ENCODE measurements around the gene NFATC3.

The NFATC3 gene

DNA sequence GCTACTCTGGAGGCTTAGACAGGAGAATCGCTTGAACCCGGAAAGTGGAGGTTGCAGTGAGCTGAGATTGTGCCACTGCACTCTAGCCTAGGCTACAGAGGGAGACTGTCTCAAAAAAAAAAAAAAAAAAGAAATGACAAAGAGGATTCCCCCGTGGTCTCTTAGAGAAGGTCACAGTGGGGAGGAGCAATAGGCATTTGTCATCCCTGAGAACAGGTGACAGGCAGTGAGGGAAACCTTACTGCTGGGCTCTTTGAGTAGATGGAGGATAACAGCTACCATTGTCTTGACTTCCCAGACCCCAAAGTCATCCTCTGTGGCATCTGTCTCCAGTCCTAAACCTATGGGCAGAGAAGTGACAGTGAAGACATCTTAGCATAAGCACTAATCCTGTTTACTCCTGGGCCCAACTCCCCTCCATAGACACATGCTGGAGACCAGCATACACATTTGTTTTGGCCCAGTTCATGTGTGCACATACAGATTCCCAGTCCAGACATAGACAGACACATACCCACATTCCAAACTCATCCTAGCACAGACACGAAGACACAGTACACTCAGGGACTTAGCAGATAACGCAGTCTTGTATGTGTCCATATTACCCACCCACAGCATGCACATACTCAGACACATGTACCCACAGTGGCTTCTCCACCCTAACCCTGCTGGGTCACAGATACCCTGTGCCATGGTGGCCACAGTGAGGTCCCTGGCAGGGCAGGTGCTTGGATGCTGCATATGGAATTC is 148.1 kb downstream of the NFATC3 start:
- no peak for DNase-seq

DNA sequence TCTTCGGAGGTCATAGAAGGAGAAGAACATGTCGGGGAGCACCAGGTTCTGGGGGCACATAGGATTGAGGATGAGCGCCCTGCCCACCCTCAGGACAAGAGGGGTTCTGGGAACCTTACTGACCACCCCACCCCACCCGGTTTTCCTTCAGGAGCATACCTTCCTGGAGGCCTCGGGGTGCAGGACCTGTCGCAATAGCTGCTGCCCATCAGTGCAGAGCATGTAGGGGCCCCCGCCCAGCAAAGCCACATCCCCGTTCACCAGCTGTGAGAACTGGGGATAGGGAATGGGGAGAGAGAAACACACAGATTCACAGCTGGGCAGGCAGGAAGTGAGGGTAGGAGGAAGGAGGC is 148.6 kb downstream of the NFATC3 start:
- DNase-seq: no peak

DNA sequence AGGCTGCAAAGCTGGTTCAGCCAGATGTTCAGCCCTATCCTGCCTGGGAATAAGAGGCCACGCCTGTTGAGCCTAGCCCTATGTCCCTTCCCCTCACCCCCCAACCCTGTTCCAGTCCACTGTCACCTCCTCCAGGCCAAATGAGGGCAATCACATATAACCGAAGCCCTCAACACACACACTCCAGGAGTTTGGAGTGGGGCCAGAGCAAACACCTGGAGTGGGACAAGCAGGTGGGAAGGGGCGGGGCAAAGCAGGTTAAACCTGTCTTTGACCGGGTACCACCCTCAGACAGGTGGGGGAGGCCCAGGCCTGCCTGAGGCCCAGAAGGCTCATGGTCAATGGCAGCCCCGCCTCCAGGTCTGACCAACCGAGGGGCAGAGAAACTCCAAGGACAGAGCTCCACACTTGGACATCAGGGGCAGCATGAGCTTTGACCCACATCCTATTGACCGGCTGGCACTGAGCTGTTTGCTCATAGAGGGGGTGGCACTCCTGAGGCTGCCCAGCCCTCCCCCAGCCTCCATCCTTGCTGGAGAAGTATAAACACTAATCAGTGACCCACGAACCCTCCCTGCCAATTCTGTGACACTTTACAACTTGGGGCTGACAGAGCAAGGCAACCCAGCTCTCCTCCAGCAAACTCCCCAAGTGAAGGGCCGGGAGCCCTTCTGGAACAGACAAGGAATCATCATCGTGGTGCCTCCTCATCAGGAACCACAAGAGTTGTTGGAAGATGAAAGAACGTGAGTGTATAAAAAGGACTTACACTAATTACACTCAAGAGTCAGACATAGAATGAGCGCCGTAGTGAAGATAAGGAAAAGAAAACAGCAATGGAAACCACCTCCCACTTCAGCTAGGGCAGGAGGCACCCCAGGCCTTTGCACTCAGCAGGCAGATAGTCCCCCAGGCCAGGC is 149.3 kb downstream of the NFATC3 start:
- no peak for DNase-seq

DNA sequence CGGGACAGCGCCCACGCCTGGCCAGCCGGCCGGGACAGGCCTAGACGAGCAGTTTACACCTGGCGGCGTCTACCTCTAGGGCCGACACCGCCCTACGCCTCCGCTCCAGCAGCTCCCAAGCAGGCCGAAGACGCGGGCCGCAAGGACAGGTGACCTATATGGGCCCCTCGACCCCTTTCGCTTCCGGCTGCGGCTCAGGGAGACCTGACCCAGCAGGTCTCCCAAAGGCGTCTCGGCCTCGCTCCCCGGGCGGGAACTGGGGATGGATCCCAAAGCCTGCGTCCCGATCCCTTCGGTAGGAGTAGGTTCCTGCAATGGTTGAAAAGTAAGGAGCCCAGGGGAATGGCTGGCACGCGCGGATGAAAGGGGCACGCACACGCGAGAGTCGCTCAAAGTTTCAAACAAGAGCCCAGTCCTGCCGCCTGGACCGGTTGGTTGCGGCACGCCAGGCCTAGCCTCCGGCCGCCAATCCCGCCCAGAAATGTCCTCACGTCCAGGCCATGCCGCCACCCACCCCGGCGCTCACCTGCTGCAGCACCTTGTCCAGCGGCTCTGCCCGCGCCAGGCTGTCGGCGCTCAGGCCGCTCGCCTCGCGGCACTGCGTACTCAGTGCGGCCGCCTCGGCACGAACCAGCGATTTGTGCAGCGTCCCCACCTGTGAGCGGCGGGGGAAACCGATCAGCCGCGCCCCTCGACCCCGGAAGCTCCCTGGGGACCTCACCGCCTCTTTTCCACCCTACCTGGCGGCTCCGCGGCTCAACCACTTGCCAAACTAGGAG is 150.1 kb downstream of the NFATC3 start:
- DNase-seq: no peak

DNA sequence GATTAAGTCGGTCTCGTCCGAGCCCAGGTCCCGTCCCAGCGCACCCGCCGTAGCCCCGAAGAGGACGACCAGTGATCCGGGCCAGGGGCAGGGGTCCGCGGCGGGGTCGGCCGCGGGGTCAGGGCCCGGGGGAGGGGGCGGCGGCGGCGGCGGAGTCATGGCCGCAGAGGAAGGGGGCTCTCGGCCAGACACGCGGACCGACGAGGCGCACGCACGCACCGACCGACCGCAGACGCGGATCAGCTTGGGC is 150.6 kb downstream of the NFATC3 start, which contains the start of gene ESRP2:
Gene ESRP2 (minus strand): TSS at position 241 of the 250 bp plus-strand sequence. CDS start 82 bp downstream, at position 159.
- DNase-seq: no peak

DNA sequence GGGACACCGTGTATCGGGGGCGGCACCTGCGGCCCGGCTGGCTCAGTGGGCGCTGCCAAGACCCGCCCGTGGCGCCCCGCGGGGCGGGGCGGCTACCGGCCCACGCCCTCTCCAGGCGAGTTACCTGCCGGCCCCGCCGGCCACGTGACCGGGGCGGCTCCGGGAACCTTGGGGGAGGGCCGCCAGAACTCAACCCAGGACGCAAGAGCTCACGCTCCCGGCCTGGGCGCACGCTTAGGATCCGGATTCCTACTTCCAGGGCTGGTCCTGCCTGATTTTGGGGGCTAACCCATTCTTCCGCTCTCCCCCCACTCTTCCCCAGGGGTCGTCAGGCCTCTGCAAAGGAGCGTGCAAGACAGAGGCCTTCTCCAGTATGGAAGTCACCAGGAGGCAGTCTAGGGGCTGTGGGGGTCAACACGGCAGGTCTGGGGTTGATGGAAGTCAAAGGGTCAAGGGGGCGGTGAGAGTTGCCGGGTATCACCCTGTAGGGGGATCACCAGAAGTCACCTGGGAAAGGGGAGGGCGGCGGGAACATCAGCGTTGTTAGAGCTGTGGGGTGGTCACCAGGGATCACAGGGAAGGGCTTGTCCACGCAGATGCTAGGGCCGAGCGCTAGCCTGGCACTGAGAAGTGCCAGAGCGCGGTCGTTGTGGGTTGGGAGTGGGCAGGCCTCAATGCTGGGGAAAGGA is 151.1 kb downstream of the NFATC3 start:
- DNase-seq: no peak

DNA sequence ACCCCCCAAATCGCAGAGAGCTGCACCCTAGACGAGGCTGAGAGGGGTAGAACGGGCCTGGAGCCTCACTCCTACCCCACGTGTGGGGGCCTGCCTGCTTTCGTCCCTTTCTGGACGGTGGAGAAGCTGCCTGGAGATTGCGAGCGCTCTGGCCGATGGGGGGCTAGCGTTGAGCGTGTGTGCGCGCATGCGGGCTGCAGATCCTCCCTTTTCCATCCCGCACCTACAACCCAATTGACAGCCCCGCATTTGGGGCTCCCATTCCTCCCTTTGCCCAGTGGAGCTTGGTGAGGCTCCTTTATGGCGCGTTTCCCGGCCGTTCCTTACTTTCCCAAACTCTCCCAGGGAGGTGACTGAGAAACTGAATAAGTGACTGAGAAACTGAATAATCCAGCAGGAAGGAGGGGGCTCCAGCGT is 151.7 kb downstream of the NFATC3 start:
- DNase-seq: no peak

DNA sequence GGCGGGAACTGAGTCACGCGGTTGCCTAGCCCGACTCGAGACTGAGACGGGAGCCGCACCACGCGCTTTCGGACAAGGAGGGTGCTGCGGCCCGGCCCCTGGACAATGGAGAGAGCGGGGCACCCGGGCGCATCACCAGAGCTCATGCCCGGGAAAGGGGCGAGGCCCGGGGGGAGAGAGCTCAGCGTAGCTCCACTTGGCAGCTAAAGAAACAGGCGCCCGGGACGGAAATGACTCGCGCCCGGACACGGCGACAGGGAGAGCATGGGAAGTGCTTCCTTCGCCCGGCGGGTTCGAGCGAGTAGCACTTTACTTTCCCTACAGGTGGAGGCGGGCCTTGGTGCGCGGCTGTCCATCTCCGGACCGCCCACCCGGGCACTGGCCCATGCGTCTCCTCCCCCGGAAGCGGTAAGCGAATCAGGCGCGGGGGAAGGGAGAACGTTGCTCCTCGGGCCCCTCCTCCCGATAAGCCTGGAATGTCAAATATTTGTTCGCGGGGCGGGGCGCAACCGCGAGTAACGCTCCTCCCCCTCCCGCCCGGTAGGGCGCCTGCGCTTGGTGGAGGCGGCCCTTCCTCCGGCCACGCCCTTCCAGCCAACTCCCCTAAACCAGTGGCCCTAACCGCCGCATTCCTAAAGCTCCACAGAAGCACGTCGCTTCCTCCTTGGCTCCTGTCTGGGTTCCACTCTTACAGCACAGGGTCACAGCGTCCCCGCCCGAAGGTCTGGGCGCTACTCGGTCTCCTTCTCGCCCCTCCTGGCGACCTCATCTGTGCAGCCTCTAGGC is 152.3 kb downstream of the NFATC3 start:
- peak; percentile 98 to 99 (median 98) for DNase-seq

DNA sequence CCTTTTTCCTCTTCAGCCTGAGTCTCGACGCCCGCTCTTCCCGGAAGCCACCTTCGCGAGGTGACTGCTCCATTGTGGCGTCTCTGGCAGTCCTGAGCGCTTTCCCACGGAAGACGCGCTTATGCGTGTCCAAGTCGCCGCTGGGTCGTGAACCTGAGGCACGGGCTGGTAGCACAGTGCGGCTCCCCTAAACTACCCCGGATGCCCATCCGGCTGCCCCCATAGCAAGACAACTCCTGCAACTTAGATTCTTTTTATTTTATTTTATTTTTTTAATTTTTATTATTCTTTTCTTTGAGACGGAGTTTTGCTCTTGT is 152.8 kb downstream of the NFATC3 start:
- DNase-seq: no peak

DNA sequence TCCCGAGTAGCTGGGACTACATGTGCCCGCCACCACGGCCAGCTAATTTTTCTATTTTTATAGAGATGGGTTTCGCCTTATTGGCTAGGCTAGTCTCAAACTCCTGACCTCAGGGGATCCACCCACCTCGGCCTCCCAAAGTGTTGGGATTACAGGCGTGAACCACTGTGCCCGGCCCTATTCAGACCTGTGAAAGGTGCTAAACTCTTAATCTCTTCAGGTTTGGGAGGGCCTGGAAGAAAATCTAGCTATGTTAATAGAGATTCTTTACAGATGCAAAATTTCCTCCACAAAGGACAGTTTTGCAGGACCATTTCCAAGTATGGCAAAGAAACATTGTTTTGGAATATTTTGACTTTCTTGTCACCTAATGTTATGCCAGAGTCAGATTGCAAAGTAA is 156.9 kb downstream of the NFATC3 start:
- no peak for DNase-seq

DNA sequence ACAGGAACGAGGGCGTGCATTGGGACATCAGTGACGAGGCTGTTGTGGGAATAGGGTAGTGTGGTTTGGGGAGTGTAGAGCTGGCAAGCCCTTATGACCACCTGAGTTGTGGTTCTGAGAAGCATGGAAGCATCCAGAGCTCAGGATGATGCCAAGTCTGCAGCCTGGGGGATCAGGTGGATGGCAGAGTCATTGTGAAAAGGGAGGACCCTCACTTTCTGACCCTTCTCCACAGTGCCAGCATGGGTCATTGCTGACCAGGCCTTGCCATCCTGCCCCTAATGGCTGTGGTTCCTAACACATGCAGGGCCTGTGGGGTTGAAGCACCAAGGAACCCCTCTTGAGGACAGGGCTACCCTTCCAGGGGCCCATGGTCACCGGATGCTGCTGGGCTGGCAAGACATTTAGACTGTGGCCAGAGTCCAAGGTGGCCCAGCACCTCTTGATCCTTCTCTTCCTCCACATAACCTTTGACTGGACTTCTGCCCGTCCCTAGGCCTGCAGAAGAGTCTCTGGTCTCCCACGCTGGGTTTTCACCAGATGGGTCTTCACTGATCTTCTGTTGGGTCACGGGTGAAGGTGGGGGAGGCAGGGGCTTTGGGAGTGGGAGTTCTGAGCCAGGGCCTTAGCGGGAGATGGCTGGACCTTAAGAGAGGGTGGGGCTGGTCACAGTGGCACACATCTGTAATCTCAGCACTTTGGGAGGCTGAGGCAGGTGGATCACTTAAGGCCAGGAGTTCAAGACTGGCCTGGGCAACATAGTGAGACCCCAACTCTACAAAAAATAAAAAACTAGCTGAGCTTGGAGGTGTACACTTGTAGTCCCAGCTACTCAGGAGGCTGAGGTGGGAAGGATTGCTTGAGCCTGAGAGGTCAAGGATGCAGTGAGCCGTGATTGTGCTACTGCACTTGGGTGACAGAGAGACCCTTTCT is 158.0 kb downstream of the NFATC3 start:
- DNase-seq: no peak

DNA sequence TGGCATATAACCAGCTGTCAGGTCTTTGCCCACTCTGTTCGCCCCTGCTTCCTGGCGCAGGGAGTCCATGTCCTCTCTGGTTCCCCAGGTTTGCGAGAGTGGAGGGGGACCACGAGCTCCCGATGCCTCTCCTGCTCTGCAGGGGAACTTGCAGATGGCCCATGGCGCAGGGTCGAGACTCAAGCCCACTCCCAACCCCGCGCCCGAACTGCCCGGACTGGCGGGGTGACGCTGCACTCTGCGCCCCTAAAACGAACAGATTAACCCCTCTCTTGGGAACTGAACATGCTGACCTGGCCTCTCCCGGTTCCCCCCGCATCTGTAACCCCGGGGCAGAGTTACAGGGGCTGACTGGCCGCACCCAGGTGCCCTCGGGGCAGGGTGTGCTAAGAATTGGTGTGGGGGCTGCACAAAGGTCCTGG is 159.3 kb downstream of the NFATC3 start:
- no peak for DNase-seq

DNA sequence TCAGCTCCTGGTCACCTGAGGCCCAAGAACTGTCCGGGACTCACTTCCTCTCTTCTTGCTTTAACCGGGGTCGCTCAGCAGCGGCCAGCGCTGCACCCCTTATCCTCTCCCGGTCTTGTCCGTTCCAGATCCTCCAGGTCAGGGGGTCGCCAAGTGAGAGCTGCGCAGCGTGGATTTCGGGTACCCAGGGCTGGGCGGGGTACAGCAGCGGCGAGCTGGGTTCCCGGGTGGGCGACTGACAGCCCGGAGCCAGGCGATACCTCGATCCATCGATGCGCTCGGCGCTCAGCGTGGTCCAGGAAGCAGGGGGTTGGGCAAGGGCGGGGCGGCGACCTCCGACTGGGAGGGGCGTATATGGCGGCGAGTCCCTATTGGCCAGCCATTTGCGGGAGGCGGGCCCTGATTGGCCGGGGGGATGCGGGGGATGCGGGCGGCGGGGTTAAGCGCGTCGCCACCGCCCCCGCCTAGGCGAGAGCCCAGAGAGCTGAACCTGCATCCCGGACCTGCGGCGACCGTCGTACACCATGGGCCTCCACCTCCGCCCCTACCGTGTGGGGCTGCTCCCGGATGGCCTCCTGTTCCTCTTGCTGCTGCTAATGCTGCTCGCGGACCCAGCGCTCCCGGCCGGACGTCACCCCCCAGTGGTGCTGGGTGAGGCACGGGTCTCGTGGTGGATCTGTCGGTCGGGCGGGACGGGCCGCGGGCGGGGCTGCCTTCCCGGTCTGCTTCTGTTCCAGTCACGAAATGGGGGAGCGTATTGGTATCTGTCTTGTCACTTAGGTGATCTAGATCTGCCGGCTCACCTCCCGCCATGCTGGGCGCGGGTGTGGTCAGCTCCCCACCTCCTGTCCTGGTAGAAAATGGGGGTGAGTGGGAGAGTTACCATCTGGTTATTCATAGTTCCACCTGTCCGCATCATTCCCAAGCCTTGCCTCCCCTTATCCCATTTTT is 160.0 kb downstream of the NFATC3 start, which contains the start of gene PLA2G15:
Gene PLA2G15 (plus strand): TSS at position 471 of the 951 bp plus-strand sequence. CDS start 54 bp downstream, at position 525.
- DNase-seq: peak; percentile 92 to 99 (median 97)

DNA sequence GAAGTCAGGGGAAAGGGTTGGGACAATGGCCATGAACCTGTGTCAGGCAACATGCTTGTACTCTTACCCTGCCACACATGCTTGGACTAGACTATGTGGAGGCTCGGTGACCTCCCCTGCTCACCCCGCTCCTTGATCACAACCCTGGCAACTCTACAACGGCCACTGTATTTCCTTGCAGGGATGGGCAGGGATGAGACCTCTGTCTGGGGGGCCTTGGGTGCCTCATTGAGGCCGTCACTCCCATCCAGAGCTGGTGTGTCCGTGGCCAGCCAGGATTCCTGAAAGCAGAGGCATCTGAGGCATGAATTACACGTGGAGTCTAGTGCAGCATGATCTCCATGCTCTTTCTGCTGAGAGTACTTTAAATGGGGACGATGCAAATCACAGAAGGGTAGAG is 161.0 kb downstream of the NFATC3 start:
- no peak for DNase-seq

DNA sequence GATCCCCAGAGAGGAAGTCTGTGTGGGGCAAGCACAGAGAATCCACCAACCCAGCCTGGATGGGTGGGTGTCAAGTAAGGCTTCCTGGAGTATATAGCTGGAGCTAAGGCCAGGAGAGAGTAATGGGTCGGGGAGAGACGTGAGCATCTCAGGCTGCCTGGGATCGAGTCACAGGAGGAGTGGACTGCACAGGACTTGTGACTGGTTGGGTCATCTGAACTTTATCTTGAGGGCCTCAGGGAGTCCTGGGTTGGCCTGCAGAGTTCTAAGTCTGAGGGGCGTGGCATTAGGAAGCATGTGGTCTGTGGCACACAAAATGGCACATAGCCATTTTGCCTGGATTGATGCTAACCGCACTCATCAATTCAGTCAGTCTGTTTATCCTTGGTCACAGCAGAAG is 161.5 kb downstream of the NFATC3 start:
- DNase-seq: peak; percentile 60 to 65 (median 65)

DNA sequence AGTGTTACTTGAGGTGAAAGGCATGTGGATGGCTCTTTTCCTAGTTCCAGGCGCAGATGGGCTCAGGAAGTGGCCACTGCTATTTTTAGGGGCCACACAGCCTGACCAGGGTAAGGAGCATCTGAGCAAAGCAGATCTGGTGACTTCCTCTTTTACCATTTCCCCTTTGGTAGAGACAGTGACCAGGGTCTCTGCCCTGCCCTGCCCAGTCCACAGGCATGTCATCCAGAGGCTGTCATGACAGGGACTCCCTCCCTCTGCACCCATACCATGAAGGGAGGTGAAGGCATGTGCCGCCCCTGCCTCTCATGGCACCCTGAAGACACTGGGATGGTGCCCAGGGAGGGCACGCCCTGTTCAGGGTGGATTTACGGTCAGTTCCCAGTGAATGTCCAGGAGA is 162.2 kb downstream of the NFATC3 start:
- DNase-seq: peak; percentile 73 to 81 (median 74)

DNA sequence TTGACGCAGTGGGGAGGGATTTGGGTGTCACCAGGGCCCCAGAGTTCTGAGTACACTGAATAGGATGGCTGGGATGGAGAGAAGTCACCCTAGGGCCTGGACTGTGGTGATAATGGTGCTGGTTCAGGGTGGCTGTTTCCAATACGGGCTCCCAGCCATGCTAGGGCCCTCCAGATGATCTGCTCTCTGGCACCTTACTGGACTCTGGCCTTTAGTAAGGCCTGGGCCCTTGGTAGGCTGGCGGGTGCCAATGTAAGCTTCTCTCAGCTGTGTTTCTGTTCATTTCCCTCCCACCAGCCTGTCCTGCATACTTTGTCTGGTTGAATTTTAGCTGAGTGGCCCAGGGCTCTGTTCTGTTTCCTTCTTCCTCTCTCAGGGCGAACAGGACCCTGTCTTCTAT is 162.8 kb downstream of the NFATC3 start:
- DNase-seq: no peak

DNA sequence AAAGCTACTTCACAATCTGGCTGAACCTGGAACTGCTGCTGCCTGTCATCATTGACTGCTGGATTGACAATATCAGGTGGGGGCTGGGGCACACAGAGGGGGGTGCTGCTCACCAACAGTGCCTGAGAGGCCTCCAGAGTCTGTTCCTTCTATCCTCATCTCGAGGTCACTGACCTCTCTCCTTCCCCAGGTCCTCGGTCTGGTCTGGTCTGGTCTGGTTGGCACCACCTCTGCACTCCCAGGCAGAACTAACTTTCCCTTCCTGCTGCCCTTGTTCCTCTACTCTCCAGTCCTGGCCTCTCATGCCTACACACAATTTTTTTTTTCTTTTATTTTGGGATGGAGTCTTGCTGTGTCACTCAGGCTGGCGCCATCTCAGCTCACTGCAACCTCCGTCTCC is 164.2 kb downstream of the NFATC3 start:
- DNase-seq: no peak

DNA sequence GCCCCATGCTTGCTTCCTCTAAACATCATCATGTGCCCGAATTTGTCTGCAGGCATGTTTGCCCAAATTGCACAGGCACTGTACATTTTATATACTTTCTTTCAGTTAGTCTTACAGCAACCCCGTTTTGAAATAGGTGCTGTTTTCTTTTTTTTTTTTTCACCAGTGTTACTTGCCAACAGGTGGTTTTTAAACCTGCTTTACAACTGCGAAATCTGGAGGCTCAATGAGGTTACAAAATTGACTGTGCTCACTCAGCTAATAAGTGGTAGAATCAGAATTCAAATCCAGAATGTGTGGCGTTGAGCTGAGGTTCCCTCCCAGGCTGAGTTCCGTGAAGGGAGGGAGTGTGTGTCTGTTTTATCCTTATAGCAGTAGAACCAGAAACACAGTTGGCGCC is 165.8 kb downstream of the NFATC3 start:
- no peak for DNase-seq

DNA sequence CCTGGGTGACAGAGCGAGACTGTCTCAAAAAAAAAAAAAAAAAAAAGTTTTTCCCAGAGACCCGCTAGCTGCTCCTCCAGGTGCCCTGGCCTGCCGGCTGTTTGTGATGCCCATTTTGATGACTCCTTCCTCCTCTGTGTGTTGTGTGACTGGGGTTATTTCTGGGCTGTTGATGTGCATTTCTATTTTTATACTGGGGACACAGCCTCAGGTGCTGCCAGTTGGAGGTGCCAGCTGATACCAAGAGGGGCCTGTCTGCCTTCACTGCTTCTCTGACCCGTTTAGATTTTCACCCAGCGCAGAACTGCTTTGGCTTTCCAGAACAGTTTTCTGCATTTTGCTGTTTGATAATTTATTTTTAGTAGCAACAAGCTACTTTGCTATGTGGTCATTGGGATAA is 166.7 kb downstream of the NFATC3 start:
- no peak for DNase-seq
